Neural cell (in vitro differentiated cells): Measurements from ENCODE around the gene TAL1.
"Not testable (repeated sequence)": the region's sequence is repeated elsewhere in the genome, so short reads cannot be mapped to it uniquely, and the experiment has no call there.

Experiments
- CTCF ChIP-seq: fragments of 450-650 bp; IDR thresholded peaks from 2 replicates; pipeline ENCODE4 v1.5.1; 2014; ENCODE audit warnings: antibody characterized with exemption, mild to moderate bottlenecking, moderate library complexity; ENCODE audit not compliant: poor library complexity, severe bottlenecking
- EP300 ChIP-seq: fragments of 450-650 bp; conservative IDR thresholded peaks from 2 replicates; pipeline ENCODE4 v1.6.1; 2014; ENCODE audit warnings: antibody characterized with exemption, mild to moderate bottlenecking, moderate library complexity; ENCODE audit not compliant: poor library complexity, severe bottlenecking
- EZH2 ChIP-seq: fragments of 200-600, 300-800 bp; shearing (Covaris generic), sonication (generic); IDR thresholded peaks from 2 replicates; pipeline ENCODE4 v1.6.1; 2014; ENCODE audit warnings: antibody characterized with exemption, low read length, borderline replicate concordance, mild to moderate bottlenecking; ENCODE audit not compliant: insufficient read depth, poor library complexity, severe bottlenecking
- MXI1 ChIP-seq: fragments of 450-650 bp; conservative IDR thresholded peaks from 2 replicates; pipeline ENCODE4 v1.6.1; 2014; ENCODE audit warnings: antibody characterized with exemption, mild to moderate bottlenecking; ENCODE audit not compliant: poor library complexity, severe bottlenecking
- POLR2AphosphoS5 ChIP-seq: IDR thresholded peaks from 2 replicates; pipeline ENCODE4 v1.6.1; 2012
- RAD21 ChIP-seq: fragments of 450-650 bp; conservative IDR thresholded peaks from 2 replicates; pipeline ENCODE4 v1.6.1; 2014; ENCODE audit warnings: antibody characterized with exemption, mild to moderate bottlenecking, moderate library complexity
- TAF1 ChIP-seq: IDR thresholded peaks from 2 replicates; pipeline ENCODE4 v1.6.1; 2012; ENCODE audit warnings: low read depth
- TF ChIP-seq, protein P1 (sequence below): IDR thresholded peaks from 2 replicates; pipeline ENCODE4 v1.6.1; 2012; ENCODE audit warnings: borderline replicate concordance

DNA sequence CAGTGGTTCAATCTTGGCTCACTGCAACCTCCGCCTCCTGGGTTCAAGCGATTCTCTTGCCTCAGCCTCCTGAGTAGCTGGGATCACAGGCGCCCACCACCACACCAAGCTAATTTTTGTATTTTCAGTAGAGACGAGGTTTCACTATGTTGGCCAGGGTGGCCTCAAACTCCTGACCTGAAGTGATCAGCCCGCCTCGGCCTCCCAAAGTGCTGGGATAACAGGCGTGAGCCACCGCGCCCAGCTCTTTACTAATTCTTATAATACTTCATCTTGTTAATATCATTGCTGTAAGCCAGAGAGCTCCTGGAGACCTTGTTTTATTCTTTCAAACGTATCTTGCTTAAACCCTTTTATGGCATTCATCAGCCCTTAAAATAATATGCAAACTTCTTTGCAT, 38.5 kb downstream of the TAL1 start:
- not testable (repeated sequence) for TF ChIP-seq CTCF, EZH2, EP300, RAD21, POLR2AphosphoS5, MXI1, TAF1
- TF ChIP-seq, protein P1, sequence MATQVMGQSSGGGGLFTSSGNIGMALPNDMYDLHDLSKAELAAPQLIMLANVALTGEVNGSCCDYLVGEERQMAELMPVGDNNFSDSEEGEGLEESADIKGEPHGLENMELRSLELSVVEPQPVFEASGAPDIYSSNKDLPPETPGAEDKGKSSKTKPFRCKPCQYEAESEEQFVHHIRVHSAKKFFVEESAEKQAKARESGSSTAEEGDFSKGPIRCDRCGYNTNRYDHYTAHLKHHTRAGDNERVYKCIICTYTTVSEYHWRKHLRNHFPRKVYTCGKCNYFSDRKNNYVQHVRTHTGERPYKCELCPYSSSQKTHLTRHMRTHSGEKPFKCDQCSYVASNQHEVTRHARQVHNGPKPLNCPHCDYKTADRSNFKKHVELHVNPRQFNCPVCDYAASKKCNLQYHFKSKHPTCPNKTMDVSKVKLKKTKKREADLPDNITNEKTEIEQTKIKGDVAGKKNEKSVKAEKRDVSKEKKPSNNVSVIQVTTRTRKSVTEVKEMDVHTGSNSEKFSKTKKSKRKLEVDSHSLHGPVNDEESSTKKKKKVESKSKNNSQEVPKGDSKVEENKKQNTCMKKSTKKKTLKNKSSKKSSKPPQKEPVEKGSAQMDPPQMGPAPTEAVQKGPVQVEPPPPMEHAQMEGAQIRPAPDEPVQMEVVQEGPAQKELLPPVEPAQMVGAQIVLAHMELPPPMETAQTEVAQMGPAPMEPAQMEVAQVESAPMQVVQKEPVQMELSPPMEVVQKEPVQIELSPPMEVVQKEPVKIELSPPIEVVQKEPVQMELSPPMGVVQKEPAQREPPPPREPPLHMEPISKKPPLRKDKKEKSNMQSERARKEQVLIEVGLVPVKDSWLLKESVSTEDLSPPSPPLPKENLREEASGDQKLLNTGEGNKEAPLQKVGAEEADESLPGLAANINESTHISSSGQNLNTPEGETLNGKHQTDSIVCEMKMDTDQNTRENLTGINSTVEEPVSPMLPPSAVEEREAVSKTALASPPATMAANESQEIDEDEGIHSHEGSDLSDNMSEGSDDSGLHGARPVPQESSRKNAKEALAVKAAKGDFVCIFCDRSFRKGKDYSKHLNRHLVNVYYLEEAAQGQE: not testable (repeated sequence)
